ENCODE measurements around the gene SMIM43. TPM values are rescaled to one million over a fixed set of nuclear protein-coding genes. Genes with fewer than 3 reads are reported as not detected.

The SMIM43 gene
- total and polyA plus RNA-seq, 12 donors = 0.09 to 1.3 (median 0.15) TPM; not detected in 9

DNA sequence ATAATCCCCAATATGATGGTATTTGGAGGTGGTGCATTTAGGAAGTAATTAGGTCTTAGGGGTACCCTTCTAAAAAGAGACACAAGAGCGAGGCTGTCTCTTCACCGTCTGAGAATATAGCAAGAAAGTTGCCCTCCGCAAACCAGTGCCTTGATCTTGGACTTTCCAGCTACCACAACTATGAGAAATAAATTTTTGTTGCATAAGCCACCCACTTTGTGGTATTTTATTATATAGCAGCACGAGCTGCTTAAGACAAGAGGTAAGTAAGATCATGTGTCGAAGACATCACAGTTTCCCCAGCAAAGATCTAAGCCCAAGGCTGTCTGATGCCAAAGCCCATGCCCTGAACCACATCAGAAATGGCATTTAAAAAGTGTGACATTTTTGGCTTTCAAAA is 26.5 kb upstream of the SMIM43 start:
- TF ChIP-seq, protein P1, sequence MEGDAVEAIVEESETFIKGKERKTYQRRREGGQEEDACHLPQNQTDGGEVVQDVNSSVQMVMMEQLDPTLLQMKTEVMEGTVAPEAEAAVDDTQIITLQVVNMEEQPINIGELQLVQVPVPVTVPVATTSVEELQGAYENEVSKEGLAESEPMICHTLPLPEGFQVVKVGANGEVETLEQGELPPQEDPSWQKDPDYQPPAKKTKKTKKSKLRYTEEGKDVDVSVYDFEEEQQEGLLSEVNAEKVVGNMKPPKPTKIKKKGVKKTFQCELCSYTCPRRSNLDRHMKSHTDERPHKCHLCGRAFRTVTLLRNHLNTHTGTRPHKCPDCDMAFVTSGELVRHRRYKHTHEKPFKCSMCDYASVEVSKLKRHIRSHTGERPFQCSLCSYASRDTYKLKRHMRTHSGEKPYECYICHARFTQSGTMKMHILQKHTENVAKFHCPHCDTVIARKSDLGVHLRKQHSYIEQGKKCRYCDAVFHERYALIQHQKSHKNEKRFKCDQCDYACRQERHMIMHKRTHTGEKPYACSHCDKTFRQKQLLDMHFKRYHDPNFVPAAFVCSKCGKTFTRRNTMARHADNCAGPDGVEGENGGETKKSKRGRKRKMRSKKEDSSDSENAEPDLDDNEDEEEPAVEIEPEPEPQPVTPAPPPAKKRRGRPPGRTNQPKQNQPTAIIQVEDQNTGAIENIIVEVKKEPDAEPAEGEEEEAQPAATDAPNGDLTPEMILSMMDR (IDR thresholded peaks at IDR 0.05) = no peak
- H3K9me3 ChIP-seq = no peaks in the 10 kb centered on the region
- H3K4me3 ChIP-seq = no peak overlapping the region
- no peak overlapping the region for H3K27ac ChIP-seq
- ATAC-seq = no peak
- intact Hi-C loops (cut with DNase I) = no loop called here
- no peaks in the 10 kb centered on the region for H3K4me1 ChIP-seq
- DNase-seq = no peak
- 91 to 95% methylated on average over 5 of the region's 5 CpGs for WGBS, 2 donors
- no peaks in the 10 kb centered on the region for H3K36me3 ChIP-seq
- H3K27me3 ChIP-seq = peaks cover 0 to 39% (median 7%) of the 10 kb centered on the region in 7 donors

DNA sequence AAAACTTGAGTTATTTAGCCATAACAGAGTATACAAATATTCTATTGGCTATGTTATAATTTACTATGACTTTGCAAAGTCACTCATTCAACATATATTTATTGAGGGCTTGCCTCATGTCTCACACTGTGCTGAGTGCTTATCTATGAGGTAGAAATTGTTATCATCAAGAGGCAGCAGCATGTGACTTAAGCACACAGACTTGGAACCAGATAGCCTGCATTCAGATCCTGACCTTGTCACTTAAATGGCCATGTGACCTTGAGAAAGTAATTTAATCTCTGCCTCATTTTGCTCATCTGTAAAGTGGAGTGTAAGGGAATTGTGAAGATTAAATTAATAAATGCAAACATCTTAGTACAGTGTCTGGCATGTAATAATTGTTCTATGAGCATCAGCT is 26.0 kb upstream of the SMIM43 start:
- intact Hi-C loops (cut with DNase I) = no loop called here
- H3K27ac ChIP-seq = no peak overlapping the region

DNA sequence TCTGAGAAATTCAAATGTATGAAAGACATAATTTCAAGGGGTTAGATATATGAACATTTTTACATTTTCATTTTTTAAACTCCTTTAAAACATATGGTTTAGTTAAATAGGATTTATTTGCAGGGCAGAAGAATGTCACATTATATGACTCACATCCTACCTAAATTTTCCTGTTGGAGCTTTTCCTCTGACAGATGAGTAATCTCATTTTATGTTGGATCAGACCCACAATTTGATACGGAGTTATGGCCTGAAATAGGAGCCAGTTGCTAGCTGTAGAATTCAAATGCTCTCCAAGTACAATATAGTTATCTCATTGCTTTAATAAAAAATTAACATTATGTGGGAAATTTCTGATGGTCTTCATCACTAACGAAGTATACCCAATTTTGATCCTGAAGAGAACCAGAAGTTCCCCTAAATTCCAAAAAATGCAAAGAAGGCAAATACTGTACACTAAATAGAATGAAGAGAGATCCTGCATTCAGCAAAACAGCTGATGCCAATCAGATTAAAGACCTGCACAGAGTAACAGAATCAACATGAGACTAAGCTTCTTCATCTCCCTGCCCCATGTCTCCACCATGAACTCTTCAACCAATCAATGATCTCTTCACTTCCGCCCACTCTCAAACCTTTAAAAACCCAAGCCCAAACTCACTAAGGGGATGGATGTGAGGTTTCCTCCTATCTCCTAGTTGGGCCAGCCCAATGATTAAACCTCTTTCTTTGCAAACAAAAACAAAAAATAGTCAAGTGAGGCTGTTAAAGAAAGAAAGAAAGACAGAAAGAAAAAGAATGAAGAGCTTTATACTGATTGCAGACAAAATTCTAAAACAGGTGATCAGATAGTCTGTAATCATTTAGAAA is 25.2 kb upstream of the SMIM43 start:
- WGBS, 2 donors = 53 to 55% methylated on average over 3 of the region's 3 CpGs
- H3K4me3 ChIP-seq = no peak overlapping the region
- H3K27me3 ChIP-seq = peaks cover 0 to 39% (median 7%) of the 10 kb centered on the region in 7 donors
- DNase-seq (no peak), ATAC-seq (no peak)
- TF ChIP-seq, protein P1 (IDR thresholded peaks at IDR 0.05) = no peak
- peaks cover 0 to 7% (median 0%) of the 10 kb centered on the region in 9 donors for H3K4me1 ChIP-seq
- no peaks in the 10 kb centered on the region for H3K36me3 ChIP-seq
- intact Hi-C loops (cut with DNase I) = no loop called here
- no peaks in the 10 kb centered on the region for H3K9me3 ChIP-seq
- H3K27ac ChIP-seq = no peak overlapping the region

More for the DNA sequence above, 26.0 kb upstream of the SMIM43 start:
- DNase-seq = no peak
- ATAC-seq = no peak
- H3K27me3 ChIP-seq = peaks cover 0 to 39% (median 7%) of the 10 kb centered on the region in 7 donors
- H3K36me3 ChIP-seq = no peaks in the 10 kb centered on the region
- H3K4me1 ChIP-seq = no peaks in the 10 kb centered on the region
- no peak overlapping the region for H3K4me3 ChIP-seq
- no peaks in the 10 kb centered on the region for H3K9me3 ChIP-seq
- TF ChIP-seq, protein P1 (IDR thresholded peaks at IDR 0.05) = no peak

DNA sequence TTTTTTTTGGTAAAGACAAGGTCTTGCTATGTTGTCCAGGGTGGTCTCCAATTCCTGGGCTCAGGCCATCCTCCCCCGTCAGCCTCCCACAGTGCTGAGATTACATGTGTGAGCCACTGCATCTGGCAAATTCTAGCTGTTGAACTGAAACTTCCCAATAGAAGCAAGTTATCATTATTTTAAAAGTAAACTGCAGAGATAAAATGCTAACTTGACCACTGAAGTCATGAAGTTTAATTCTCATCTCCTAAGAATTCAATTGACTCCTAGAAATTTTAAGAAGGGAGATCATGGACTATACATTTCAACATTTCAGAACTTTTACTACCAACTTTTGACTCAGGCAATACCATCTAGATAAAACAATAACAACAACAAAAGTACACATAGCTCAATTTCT is 24.5 kb upstream of the SMIM43 start:
- TF ChIP-seq, protein P1 (IDR thresholded peaks at IDR 0.05) = no peak
- Histone ChIP-seq H3K4me1 (peaks cover 0 to 9% (median 0%) of the 10 kb centered on the region in 9 donors), H3K27ac (no peak overlapping the region), H3K9me3 (peaks cover 0 to 5% (median 0%) of the 10 kb centered on the region in 11 donors), H3K4me3 (no peak overlapping the region), H3K27me3 (peaks cover 0 to 33% (median 7%) of the 10 kb centered on the region in 7 donors), H3K36me3 (no peaks in the 10 kb centered on the region)
- ATAC-seq (no peak), DNase-seq (no peak)
- whole genome bisulfite sequencing, 2 donors = 60 to 66% methylated on average over 1 of the region's 1 CpG
- intact Hi-C loops (cut with DNase I) = no loop called here
